H1 (cell line): Measurements from ENCODE around the gene ARHGAP27. TPM values are rescaled to one million over a fixed set of nuclear protein-coding genes. Genes with fewer than 3 reads are reported as not detected.

Experiments
- BCL11A ChIP-seq, 2 experiments: IDR thresholded peaks; one replicate each; pipeline ENCODE4 v1.6.1; 2011; ENCODE audit warnings: low read depth in 2 of 2, low read length in 2 of 2, mild to moderate bottlenecking in 2 of 2
- CBX8 ChIP-seq: fragments of 300-800, 300-1000 bp; sonication (generic); IDR thresholded peaks from 2 replicates; pipeline ENCODE4 v1.7.1; 2016; ENCODE audit warnings: low read depth, low read length, borderline replicate concordance
- CHD1 ChIP-seq: IDR thresholded peaks from 2 replicates; pipeline ENCODE4 v1.6.1; 2012; ENCODE audit warnings: low read depth, low read length, improper control_type of control experiment
- CREB1 ChIP-seq: IDR thresholded peaks from 2 replicates; pipeline ENCODE4 v1.6.1; 2012; ENCODE audit warnings: inconsistent platforms
- GTF2F1 ChIP-seq: IDR thresholded peaks from 2 replicates; pipeline ENCODE4 v1.6.1; 2012; ENCODE audit warnings: low read depth, low read length, improper control_type of control experiment, borderline replicate concordance
- JUN ChIP-seq: IDR thresholded peaks from 2 replicates; pipeline ENCODE4 v1.6.1; 2011; ENCODE audit warnings: low read depth, mild to moderate bottlenecking, improper control_type of control experiment, low read length
- JUND ChIP-seq: IDR thresholded peaks from 2 replicates; pipeline ENCODE4 v1.6.1; 2011; ENCODE audit warnings: mild to moderate bottlenecking, improper control_type of control experiment, low read length
- KDM1A ChIP-seq: fragments of 200-600, 300-600 bp; sonication (generic); IDR thresholded peaks from 2 replicates; pipeline ENCODE4 v1.7.1; 2016; ENCODE audit warnings: mild to moderate bottlenecking, low read length, borderline replicate concordance
- MAFK ChIP-seq: IDR thresholded peaks from 2 replicates; pipeline ENCODE4 v1.6.1; 2012; ENCODE audit warnings: low read depth, mild to moderate bottlenecking, improper control_type of control experiment, low read length
- NRF1 ChIP-seq: IDR thresholded peaks from 2 replicates; pipeline ENCODE4 v1.6.1; 2011; ENCODE audit warnings: mild to moderate bottlenecking, low read depth, low read length, improper control_type of control experiment
- PHF8 ChIP-seq: fragments of 200-600 bp; sonication (generic); conservative IDR thresholded peaks from 2 replicates; pipeline ENCODE4 v1.7.1; 2012; ENCODE audit warnings: low read depth, mild to moderate bottlenecking, inconsistent platforms, low read length, moderate library complexity
- POLR2A ChIP-seq, 2 experiments: IDR thresholded peaks; 1 replicate in 1 of 2; 2 replicates in 1 of 2; pipeline ENCODE4 v1.6.1; 2011; ENCODE audit warnings: low read depth in 2 of 2, low read length in 2 of 2, mild to moderate bottlenecking in 2 of 2; ENCODE audit errors: control extremely low read depth in 1 of 2
- POLR2AphosphoS5 ChIP-seq: IDR thresholded peaks from 2 replicates; pipeline ENCODE4 v1.6.1; 2011; ENCODE audit warnings: low read depth, low read length
- SAP30 ChIP-seq: fragments of 300-600 bp; sonication (generic); IDR thresholded peaks from 2 replicates; pipeline ENCODE4 v1.7.1; 2012; ENCODE audit warnings: low read length, moderate library complexity, mild to moderate bottlenecking, inconsistent platforms; ENCODE audit not compliant: insufficient read depth, insufficient replicate concordance
- SIN3A ChIP-seq, 2 experiments: IDR thresholded peaks in 1 of 2; conservative IDR thresholded peaks in 1 of 2; 2 replicates each; pipeline ENCODE4 v1.6.1; 2011 to 2012; ENCODE audit warnings: low read length in 2 of 2, improper control_type of control experiment in 1 of 2, low read depth in 1 of 2, mild to moderate bottlenecking in 1 of 2
- SIX5 ChIP-seq: IDR thresholded peaks from 2 replicates; pipeline ENCODE4 v1.6.1; 2011; ENCODE audit warnings: mild to moderate bottlenecking, low read depth, low read length
- SP1 ChIP-seq: IDR thresholded peaks from 2 replicates; pipeline ENCODE4 v1.6.1; 2011; ENCODE audit warnings: low read depth, low read length
- TAF1 ChIP-seq: IDR thresholded peaks from 2 replicates; pipeline ENCODE4 v1.6.1; 2011; ENCODE audit warnings: mild to moderate bottlenecking, low read depth, low read length
- TAF7 ChIP-seq: optimal IDR thresholded peaks from 2 replicates; pipeline ENCODE3; 2011; ENCODE audit warnings: low read depth, mild to moderate bottlenecking, inconsistent platforms, low read length, moderate library complexity, borderline replicate concordance
- TBP ChIP-seq: IDR thresholded peaks from 2 replicates; pipeline ENCODE4 v1.6.1; 2011; ENCODE audit warnings: low read depth, low read length, improper control_type of control experiment
- polyA plus RNA-seq, 7 experiments: library from polyadenylated mRNA; depleted of rRNA in 3 of 7; stranded (reverse) in 5 of 7; unstranded in 2 of 7; fragments of >200 nt in 5 of 7; fragments of 200-250 nt in 2 of 7; gene quantifications; 1 replicate in 5 of 7; 2 replicates in 1 of 7; 4 replicates in 1 of 7; pipeline versions ENCODE4 v1.2.1 to v1.2.3, GENCODE V29; 2011 to 2013; ENCODE audit warnings: missing spikeins in 2 of 7, mixed read lengths in 2 of 7
- total RNA-seq: library from RNA; stranded (reverse); fragmentation: NEBNext Ultra II Directional; extraction: Animal tissue kit (Norgen Biotek cat#: 25700); gene quantifications from 2 replicates; pipeline ENCODE4 v1.2.1, GENCODE V29; 2021
- TF ChIP-seq, protein P1 (sequence below), 3 experiments: IDR thresholded peaks; 1 replicate in 2 of 3; 2 replicates in 1 of 3; pipeline versions ENCODE4 v1.5.1 to v1.6.1; 2011; ENCODE audit warnings: low read length in 3 of 3, mild to moderate bottlenecking in 3 of 3, inconsistent platforms in 2 of 3, low read depth in 1 of 3, moderate library complexity in 1 of 3; ENCODE audit not compliant: insufficient read depth in 1 of 3; ENCODE audit errors: control extremely low read depth in 1 of 3
- TF ChIP-seq, protein P2 (sequence below): IDR thresholded peaks from 2 replicates; pipeline ENCODE4 v1.6.1; 2012; ENCODE audit warnings: inconsistent platforms

The ARHGAP27 gene
- total and polyA plus RNA-seq, 2 of the 8 experiments (the other 6 are each of a cell fraction or from before 2014, with no cell fraction given): 11.6 to 13.1 TPM

DNA sequence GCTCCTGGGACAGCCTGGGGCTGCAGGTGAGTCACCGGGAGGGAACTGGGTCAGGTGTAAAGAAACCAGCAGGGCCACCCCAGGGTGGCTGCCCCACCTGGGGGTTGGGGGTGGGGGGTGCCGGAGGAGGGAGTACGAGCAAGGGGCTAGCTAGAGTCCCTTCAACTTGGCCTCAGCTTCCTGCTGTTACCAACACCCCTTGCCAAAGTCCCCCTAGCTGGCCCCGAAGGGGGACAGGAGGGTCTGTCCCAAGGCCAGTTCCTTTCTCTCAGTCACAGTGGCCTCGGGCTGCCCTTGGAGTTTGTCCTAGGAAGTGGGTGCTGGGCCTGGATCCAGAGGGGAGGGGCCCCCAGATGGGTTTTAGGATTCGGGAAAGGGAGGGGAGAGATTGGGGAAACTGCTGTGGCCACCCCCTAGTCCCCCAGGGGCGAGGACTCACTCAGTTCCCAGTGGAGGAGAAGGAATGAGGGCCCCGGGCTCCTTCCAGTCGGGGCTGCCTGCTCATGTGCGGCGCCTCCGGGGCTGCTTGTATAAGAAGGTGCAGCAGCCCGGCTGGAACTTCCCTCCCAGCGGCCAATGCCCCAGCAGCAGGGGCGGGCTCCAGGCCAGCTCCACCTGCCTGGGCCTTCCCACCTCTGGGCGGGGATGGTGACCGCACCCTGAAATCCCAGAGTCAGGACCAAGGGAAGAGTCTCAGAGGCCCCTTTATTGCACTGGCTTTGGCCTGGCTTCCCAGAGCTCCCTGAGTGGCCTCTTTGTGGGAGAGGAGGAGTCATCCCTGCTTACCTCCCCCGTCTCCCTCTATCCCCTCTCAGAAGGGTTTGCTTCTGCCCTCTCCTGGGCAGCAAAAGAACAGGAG, 7.3 kb downstream of the ARHGAP27 start (continued):
- TF ChIP-seq TAF1: peak; percentile 48; the same call in 1 of the 2 replicates
- TF ChIP-seq TAF7: no peak
- no peak for TF ChIP-seq BCL11A (IDR thresholded peaks at IDR 0.05; ENCODE audit: low read depth in 2 of 2, low read length in 2 of 2)
- peak; percentile 77 for TF ChIP-seq TBP
- TF ChIP-seq CREB1: peak; percentile 12; the same call in 1 of the 2 replicates
- no peak for TF ChIP-seq GTF2F1
- TF ChIP-seq JUN: no peak
- TF ChIP-seq SAP30: no peak
- no peak for TF ChIP-seq CBX8
- 0 out of 2 replicates have a peak, but pooled peaks have one; percentile 23 for TF ChIP-seq JUND
- 0 out of 2 replicates have a peak, but pooled peaks have one; percentile 15 for TF ChIP-seq PHF8
- no peak for TF ChIP-seq KDM1A
- no peak for TF ChIP-seq SIX5
- TF ChIP-seq CHD1: no peak
- TF ChIP-seq, protein P1, sequence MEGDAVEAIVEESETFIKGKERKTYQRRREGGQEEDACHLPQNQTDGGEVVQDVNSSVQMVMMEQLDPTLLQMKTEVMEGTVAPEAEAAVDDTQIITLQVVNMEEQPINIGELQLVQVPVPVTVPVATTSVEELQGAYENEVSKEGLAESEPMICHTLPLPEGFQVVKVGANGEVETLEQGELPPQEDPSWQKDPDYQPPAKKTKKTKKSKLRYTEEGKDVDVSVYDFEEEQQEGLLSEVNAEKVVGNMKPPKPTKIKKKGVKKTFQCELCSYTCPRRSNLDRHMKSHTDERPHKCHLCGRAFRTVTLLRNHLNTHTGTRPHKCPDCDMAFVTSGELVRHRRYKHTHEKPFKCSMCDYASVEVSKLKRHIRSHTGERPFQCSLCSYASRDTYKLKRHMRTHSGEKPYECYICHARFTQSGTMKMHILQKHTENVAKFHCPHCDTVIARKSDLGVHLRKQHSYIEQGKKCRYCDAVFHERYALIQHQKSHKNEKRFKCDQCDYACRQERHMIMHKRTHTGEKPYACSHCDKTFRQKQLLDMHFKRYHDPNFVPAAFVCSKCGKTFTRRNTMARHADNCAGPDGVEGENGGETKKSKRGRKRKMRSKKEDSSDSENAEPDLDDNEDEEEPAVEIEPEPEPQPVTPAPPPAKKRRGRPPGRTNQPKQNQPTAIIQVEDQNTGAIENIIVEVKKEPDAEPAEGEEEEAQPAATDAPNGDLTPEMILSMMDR (IDR thresholded peaks at IDR 0.05; ENCODE audit: control extremely low read depth in 1 of 3, insufficient read depth in 1 of 3, low read depth in 1 of 3, low read length in 3 of 3): peak; percentile 58 to 76 (median 72)
- TF ChIP-seq SP1: no peak
- peak in 1 of 2 experiments; percentile 75; a peak in 2 of 3 replicates for TF ChIP-seq POLR2A (IDR thresholded peaks at IDR 0.05; ENCODE audit: control extremely low read depth in 1 of 2, low read depth in 2 of 2, low read length in 2 of 2)
- TF ChIP-seq POLR2AphosphoS5: no peak
- TF ChIP-seq, protein P2, sequence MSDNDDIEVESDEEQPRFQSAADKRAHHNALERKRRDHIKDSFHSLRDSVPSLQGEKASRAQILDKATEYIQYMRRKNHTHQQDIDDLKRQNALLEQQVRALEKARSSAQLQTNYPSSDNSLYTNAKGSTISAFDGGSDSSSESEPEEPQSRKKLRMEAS: no peak
- no peak for TF ChIP-seq NRF1
- no peak for TF ChIP-seq MAFK
- 0 out of 4 replicates have a peak, but pooled peaks of 1 of the 2 experiments have one; percentile 35 for TF ChIP-seq SIN3A (conservative IDR thresholded peaks at IDR 0.05 in 1 of 2, IDR thresholded peaks at IDR 0.05 in 1 of 2; ENCODE audit: low read depth in 1 of 2, low read length in 2 of 2)
